ENCODE results near the gene ASB2.

The ASB2 gene

DNA sequence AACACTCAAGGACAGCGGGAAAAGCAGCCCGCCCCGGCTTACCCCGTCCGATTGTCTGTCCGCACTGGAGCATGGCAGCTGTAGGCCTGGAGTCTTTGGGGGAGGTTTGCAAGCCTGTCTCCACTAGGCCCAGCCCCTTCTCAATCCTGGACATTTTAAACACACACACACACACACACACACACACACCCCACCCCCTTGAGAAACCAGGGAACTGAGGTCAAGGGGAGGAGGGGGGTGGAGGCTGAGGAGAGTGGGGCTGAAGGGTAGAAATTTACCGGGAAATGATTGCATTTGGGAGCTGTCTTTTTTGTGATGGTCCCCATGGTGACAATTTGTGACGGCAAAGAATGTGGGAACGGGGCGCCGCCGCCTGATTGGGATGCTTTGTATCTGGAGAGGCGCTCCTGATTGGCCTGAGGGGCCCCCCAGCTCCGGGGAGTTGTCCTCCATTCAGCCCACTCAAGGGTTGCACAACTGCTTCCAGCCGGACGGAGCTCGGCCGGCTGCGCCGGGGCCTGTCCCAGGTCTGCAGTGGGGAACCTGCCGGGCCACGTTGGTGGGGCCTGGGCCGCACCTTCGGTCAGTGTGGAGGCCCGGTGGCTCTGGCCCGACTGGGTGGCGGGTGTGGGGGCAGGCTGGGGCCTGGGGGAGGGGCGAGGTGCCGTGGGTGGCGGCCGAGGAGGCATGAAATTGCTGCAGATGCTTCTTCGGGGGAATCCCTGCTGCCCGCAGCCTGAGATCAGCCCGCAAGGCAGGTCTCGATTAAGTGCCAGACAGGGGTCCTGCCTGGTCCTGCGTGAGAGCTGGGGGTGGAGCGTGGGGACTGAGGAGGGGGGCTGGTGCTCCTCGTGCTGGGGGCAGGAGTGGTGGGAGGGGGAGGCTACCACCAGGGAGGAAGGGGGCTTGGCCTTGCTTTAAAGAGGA is 49.2 kb downstream of the ASB2 start, which contains the start of gene FAM181A:
Gene FAM181A (plus strand): TSS at position 472 of the 927 bp plus-strand sequence. CDS start 942 bp downstream, outside the sequence.
- TF ChIP-seq, protein P1, sequence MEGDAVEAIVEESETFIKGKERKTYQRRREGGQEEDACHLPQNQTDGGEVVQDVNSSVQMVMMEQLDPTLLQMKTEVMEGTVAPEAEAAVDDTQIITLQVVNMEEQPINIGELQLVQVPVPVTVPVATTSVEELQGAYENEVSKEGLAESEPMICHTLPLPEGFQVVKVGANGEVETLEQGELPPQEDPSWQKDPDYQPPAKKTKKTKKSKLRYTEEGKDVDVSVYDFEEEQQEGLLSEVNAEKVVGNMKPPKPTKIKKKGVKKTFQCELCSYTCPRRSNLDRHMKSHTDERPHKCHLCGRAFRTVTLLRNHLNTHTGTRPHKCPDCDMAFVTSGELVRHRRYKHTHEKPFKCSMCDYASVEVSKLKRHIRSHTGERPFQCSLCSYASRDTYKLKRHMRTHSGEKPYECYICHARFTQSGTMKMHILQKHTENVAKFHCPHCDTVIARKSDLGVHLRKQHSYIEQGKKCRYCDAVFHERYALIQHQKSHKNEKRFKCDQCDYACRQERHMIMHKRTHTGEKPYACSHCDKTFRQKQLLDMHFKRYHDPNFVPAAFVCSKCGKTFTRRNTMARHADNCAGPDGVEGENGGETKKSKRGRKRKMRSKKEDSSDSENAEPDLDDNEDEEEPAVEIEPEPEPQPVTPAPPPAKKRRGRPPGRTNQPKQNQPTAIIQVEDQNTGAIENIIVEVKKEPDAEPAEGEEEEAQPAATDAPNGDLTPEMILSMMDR (IDR thresholded peaks at IDR 0.05; ENCODE audit: low read depth, low read length, missing control alignments) = no peak
- Histone ChIP-seq H3K27me3 (replicated peaks) (no peaks in the 10 kb centered on the region), H3K36me3 (replicated peaks) (no peaks in the 10 kb centered on the region), H3K4me3 (ENCODE audit: low read depth, low read length) (no peak within 1 kb of the TSS), H3K27ac (no peak within 1 kb of the TSS)
- DNase-seq = no peak
- in situ Hi-C loops (cut with HindIII; ENCODE audit: low pct_ligation_motif_present, low sequenced_read_pairs) = no loop called here

DNA sequence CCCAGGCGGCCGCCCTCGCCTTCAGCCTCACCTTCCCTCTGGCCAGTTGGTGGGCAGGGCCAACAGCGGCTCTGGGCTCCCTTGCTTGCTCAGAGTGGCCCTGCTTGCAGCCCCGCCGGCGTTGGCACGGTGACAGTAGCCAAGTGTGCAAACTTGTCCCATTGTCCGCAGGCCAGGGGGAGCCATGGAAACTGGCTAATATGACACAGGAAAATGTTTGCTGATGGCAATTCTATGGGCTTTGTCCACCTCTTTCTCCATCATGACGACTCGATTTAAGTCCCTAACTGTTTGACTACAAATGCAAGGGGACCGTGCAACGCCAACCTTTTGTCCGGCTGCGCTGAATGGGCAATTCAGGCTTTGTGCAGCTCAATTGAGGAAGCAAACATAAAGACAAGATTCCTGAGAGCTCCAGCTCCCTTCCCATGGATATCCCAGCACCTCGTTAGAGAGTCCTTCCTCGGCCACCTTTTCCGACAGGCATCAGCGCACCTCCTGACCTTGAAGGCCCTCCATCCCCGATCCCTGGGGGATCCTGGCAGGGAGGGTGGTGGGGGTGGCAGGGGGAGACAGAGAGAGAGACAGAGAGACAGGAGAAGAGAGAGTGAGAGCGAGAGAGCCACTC is 50.0 kb downstream of the ASB2 start:
- in situ Hi-C loops (cut with HindIII; ENCODE audit: low pct_ligation_motif_present, low sequenced_read_pairs) = no loop called here
- H3K27ac ChIP-seq = no peak overlapping the region

DNA sequence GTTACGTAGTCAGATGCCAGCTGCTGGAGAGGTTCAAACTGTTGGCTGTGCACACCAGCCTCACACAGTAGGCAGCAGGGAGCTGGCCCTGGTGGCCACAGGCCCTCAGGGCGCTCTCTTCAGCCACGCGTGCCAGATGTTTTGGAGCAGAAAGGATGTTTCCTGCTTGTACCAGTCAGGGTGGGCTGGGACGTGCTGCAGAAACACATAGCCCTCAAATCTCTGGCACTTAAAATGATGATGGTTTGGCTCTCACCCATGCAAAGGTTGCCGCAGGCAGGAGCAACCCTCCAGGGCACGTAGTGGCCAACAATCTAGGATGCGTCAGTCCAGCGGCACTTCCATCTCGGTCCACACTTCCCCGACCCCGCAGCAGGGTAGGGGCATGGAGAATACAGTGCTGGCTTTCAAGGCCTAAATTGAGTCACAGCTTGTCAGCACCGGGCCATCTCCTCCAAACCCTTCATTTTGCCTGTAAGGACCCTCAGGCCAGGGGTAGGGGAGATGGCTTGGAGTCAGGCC is 50.9 kb downstream of the ASB2 start:
- no peaks in the 10 kb centered on the region for H3K36me3 ChIP-seq (replicated peaks)
- H3K27ac ChIP-seq = no peak overlapping the region
- in situ Hi-C loops (cut with HindIII; ENCODE audit: low pct_ligation_motif_present, low sequenced_read_pairs) = no loop called here
- TF ChIP-seq, protein P1 (IDR thresholded peaks at IDR 0.05; ENCODE audit: low read depth, low read length, missing control alignments) = no peak
- no peak overlapping the region for H3K4me3 ChIP-seq (ENCODE audit: low read depth, low read length)
- H3K27me3 ChIP-seq (replicated peaks) = no peaks in the 10 kb centered on the region
- no peak for DNase-seq

More for the DNA sequence above, 50.0 kb downstream of the ASB2 start:
- DNase-seq = no peak
- Histone ChIP-seq H3K27me3 (replicated peaks) (no peaks in the 10 kb centered on the region), H3K36me3 (replicated peaks) (no peaks in the 10 kb centered on the region), H3K4me3 (ENCODE audit: low read depth, low read length) (no peak overlapping the region)
- TF ChIP-seq, protein P1 (IDR thresholded peaks at IDR 0.05; ENCODE audit: low read depth, low read length, missing control alignments) = no peak

DNA sequence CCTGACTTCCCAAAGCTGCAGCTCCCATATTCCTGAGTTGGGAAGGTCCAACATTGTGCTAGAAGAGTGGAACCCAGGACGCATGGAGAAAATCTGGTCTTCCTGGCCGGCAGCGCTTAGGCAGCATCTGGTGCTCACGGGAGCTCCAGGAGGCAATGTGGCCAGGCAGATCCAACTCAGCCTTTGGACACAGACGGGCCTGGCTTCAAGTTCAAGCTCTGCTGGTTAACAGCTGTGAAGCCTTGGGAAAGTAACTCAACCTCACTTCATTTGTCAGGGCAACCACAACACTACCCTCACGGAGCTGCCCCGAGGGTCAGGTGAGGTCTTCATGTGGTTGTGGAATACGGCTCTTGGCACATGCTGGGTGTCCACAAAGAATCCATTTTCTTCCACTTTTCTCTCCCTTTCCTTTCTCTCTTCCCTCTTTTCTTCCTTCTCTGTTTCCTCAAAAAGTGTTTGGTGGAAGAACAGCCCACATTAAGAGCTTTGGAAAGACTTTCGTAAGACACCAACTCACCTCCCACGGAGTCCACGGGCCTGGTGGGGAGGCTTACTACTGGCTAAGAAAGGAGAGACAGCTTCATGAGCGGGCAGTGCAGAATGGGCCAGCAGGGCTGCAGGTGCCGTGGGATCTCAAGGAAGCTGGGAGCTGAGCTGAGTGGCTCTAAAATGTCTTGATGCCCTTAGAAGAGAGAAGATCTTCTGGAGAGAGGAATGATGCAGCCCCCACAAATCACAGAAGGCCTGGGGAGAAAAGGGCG is 51.6 kb downstream of the ASB2 start:
- TF ChIP-seq, protein P1 (IDR thresholded peaks at IDR 0.05; ENCODE audit: low read depth, low read length, missing control alignments) = no peak
- no peak overlapping the region for H3K4me3 ChIP-seq (ENCODE audit: low read depth, low read length)
- in situ Hi-C loops (cut with HindIII; ENCODE audit: low pct_ligation_motif_present, low sequenced_read_pairs) = no loop called here
- H3K27ac ChIP-seq = no peak overlapping the region
- H3K27me3 ChIP-seq (replicated peaks) = no peaks in the 10 kb centered on the region
- H3K36me3 ChIP-seq (replicated peaks) = no peaks in the 10 kb centered on the region
- DNase-seq = no peak

DNA sequence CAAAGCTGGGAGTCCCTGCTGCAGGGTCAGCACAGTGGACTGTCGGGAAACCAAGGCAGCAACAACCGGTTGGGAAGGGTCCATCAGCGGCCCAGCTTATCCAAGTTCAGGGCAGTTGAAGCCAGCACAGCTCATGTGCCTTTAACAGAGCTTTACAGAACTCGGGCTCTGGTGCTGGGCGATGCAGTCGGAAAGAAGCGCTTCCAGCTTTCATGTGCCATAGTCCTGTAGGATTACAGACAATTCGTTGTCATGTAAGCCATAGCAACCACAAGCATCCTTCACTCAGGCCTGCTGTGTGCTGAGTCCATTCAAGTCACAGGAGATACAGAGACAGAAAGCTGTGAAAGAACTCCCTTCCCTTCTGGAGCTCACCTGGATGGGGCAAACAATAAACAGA is 52.7 kb downstream of the ASB2 start:
- no peaks in the 10 kb centered on the region for H3K36me3 ChIP-seq (replicated peaks)
- in situ Hi-C loops (cut with HindIII; ENCODE audit: low pct_ligation_motif_present, low sequenced_read_pairs) = no loop called here

More for the DNA sequence above, 52.7 kb downstream of the ASB2 start:
- Histone ChIP-seq H3K27ac (no peak overlapping the region), H3K4me3 (ENCODE audit: low read depth, low read length) (no peak overlapping the region), H3K27me3 (replicated peaks) (no peaks in the 10 kb centered on the region)
- TF ChIP-seq, protein P1 (IDR thresholded peaks at IDR 0.05; ENCODE audit: low read depth, low read length, missing control alignments) = no peak
- DNase-seq = no peak
